HG03342 (cell line): Measurements from ENCODE around the gene ADSS2.
"Not testable (repeated sequence)": the region's sequence is repeated elsewhere in the genome, so short reads cannot be mapped to it uniquely, and the experiment has no call there.

Experiments used
- ATAC-seq: cut with Tn5 transposase; IDR thresholded peaks from one replicate; pipeline ENCODE4 v1.9.1; 2021; ENCODE audit warnings: mild to moderate bottlenecking, moderate library complexity; ENCODE audit not compliant: unreplicated experiment

ADSS2 gene

GRCh38 chr1:244400974-244401373 lies 50.7 kb downstream of the ADSS2 start:
- ATAC-seq, result no peak

- no peak for ATAC-seq
Measured at GRCh38 chr1:244397131-244397530, 54.6 kb downstream of the ADSS2 start.

- no peak for ATAC-seq
Measured at GRCh38 chr1:244395965-244396364, 55.7 kb downstream of the ADSS2 start.

- ATAC-seq, result no peak
Measured at GRCh38 chr1:244394826-244395765, 56.6 kb downstream of the ADSS2 start.

GRCh38 chr1:244394346-244394745 lies 57.4 kb downstream of the ADSS2 start:
- ATAC-seq, result no peak

- no peak for ATAC-seq
Measured at GRCh38 chr1:244393604-244394176, 58.0 kb downstream of the ADSS2 start.

- no peak for ATAC-seq
Measured at GRCh38 chr1:244391761-244392160, 59.9 kb downstream of the ADSS2 start.

GRCh38 chr1:244388961-244389360 lies 62.7 kb downstream of the ADSS2 start:
- ATAC-seq, result no peak

- ATAC-seq, result no peak
Measured at GRCh38 chr1:244387415-244387814, 64.3 kb downstream of the ADSS2 start.

GRCh38 chr1:244386595-244386994 lies 65.1 kb downstream of the ADSS2 start:
- no peak for ATAC-seq

GRCh38 chr1:244384066-244384465 lies 67.6 kb downstream of the ADSS2 start:
- ATAC-seq, result no peak

GRCh38 chr1:244383278-244383884 lies 68.3 kb downstream of the ADSS2 start:
- ATAC-seq, result no peak

- ATAC-seq, result no peak
Measured at GRCh38 chr1:244381878-244382565, 69.7 kb downstream of the ADSS2 start.

- ATAC-seq, result no peak
Measured at GRCh38 chr1:244376126-244376525, 75.6 kb downstream of the ADSS2 start.

GRCh38 chr1:244375051-244375450 lies 76.7 kb downstream of the ADSS2 start:
- no peak for ATAC-seq

- not testable (repeated sequence) for ATAC-seq
Measured at GRCh38 chr1:244374484-244374883, 77.2 kb downstream of the ADSS2 start.

- no peak for ATAC-seq
Measured at GRCh38 chr1:244371242-244372141, 80.2 kb downstream of the ADSS2 start.

GRCh38 chr1:244370060-244370637 lies 81.6 kb downstream of the ADSS2 start:
- ATAC-seq, result no peak

- ATAC-seq, result no peak
Measured at GRCh38 chr1:244369256-244370057, 82.3 kb downstream of the ADSS2 start.
